Mucosa of descending colon (tissue), 3 donors: Measurements from ENCODE around the gene PLXNA2. TPM values are rescaled to one million over a fixed set of nuclear protein-coding genes. Genes with fewer than 3 reads are reported as not detected.

Source experiments
- ATAC-seq: fragments of 200-7000 bp; cut with Tn5 transposase; one replicate; pipeline ENCODE4 v1.9.1; 2020; ENCODE audit warnings: mild to moderate bottlenecking, moderate library complexity
- DNase-seq, 3 donors: peaks; one replicate each; pipeline ENCODE4 v3.0.0-alpha.2; 2020
- H3K36me3 ChIP-seq: fragments of 200-600 bp; one replicate; pipeline ENCODE4 v1.8.0; 2021; ENCODE audit warnings: low read depth, mild to moderate bottlenecking
- H3K4me1 ChIP-seq: fragments of 200-600 bp; one replicate; pipeline ENCODE4 v1.8.0; 2021; ENCODE audit warnings: low read depth, mild to moderate bottlenecking
- H3K4me3 ChIP-seq: fragments of 200-600 bp; one replicate; pipeline ENCODE4 v1.8.0; 2021; ENCODE audit warnings: mild to moderate bottlenecking
- H3K9me3 ChIP-seq: fragments of 200-600 bp; one replicate; pipeline ENCODE4 v1.8.0; 2021; ENCODE audit warnings: mild to moderate bottlenecking
- CTCF ChIP-seq: fragments of 200-600 bp; IDR thresholded peaks from one replicate; pipeline ENCODE4 v1.8.0; 2022; ENCODE audit warnings: antibody characterized with exemption, mild to moderate bottlenecking
- intact Hi-C, 2 donors: fragments of 100-400 bp; cut with DNase I in 1 of 2; cut with micrococcal nuclease in 1 of 2; formaldehyde crosslinking; loops; one replicate each; pipeline versions ENCODE4 v1.11.0 to v1.11.1; 2022; cut with DNase I, micrococcal nuclease
- total RNA-seq, 3 donors: library from RNA; stranded (reverse); fragmentation: NEBNext Ultra II Directional in 2 of 3; extraction: Animal tissue kit (Norgen Biotek cat#: 25700) in 2 of 3; gene quantifications; one replicate each; pipeline versions ENCODE4 v1.2.1 to v1.2.4, GENCODE V29; 2021 to 2023
- donor health status: DM: no; HTN: no; CAD: no; lungs with moderate emphysema.
- donor health status: DM: no; HTN: no; CAD: no.
- donor health status: DM: no; HTN: yes; CAD: no.

PLXNA2 gene
- total RNA-seq, 3 donors from 2014 or later, result 65.5 to 127 (median 70.6) TPM

DNA sequence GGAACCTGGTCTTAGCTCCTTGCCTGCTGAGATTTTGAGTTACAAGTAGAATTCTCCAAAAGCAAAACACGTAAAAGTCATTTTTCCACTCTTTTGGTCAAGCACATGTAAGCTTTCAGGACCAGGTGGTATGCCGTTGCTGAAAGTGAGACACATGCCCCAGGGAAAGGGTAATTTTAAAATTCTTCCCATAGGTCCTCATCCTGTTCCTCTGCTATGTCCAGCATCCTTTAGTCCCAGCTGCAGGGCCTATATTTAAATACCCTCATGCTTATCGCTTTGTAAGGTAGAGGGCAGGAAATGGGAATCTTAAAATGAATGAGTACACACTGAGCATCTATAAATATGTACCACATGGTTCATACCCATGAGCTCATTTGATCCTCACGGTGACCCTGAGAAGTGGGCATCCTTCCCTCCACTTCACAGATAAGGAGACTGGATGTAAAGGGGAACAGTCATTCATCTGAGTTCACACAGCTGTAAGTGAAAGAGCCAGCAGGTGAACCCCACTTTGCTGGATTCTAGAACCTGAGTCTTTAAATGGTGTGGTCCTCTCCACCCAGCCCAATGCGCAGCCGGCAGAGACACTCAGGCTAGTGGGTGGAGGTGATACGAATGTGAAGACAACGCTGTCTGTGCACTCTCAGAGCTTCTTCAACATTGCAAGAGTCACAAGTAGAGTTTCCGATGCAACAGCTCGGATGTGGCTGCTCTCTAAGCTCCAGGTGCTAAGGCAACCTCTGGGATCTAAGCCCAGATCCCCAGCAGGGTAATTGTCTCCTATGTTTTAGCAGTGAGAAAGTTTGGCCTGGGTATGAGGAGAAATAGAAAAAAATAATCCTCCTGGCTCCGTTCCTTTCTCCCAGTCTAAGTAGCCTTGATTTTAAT, 163.5 kb downstream of the PLXNA2 start:
- ATAC-seq (no peak), DNase-seq (no peak)
- no peak for TF ChIP-seq CTCF
- H3K4me1 ChIP-seq, result no peaks in the 10 kb centered on the region
- no peaks in the 10 kb centered on the region for H3K9me3 ChIP-seq
- H3K4me3 ChIP-seq, result no peak overlapping the region
- intact Hi-C loops, result no loop called here
- peaks cover 6% of the 10 kb centered on the region for H3K36me3 ChIP-seq

DNA sequence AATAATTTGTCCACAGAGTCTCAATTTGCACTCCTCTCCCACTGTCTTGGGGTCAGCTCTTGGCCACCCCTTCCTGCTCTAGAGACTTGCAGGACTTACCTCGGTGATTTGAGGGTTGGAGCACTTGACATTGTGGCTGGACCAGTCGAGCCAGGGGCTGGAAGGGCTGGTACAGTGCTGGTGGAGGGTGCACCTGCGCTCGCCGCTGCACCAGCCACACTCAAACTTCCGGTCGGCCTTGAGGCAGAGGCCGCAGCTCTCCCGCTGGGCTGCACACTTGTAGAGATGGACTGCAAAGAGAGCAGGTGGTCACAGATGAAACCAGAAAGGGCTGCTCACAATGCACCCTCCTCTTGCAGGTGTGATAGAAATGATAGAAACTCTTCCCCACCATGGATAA, 165.0 kb downstream of the PLXNA2 start:
- H3K4me3 ChIP-seq, result no peak overlapping the region
- H3K36me3 ChIP-seq, result peaks cover 6% of the 10 kb centered on the region
- intact Hi-C loops, result no loop called here
- H3K4me1 ChIP-seq, result no peaks in the 10 kb centered on the region
- DNase-seq (no peak), ATAC-seq (no peak)
- TF ChIP-seq CTCF, result no peak
- no peaks in the 10 kb centered on the region for H3K9me3 ChIP-seq

GRCh38 chr1:208078752-208079151, 165.4 kb downstream of the PLXNA2 start:
- no peaks in the 10 kb centered on the region for H3K9me3 ChIP-seq
- DNase-seq (no peak), ATAC-seq (no peak)
- H3K4me3 ChIP-seq, result no peak overlapping the region
- intact Hi-C loops, result no loop called here
- no peak for TF ChIP-seq CTCF
- H3K4me1 ChIP-seq, result no peaks in the 10 kb centered on the region
- H3K36me3 ChIP-seq, result peaks cover 6% of the 10 kb centered on the region

- DNase-seq (no peak), ATAC-seq (no peak)
- intact Hi-C loops, result no loop called here
- no peak overlapping the region for H3K4me3 ChIP-seq
- TF ChIP-seq CTCF, result no peak
- H3K4me1 ChIP-seq, result no peaks in the 10 kb centered on the region
- no peaks in the 10 kb centered on the region for H3K9me3 ChIP-seq
- peaks cover 11% of the 10 kb centered on the region for H3K36me3 ChIP-seq
Measured at GRCh38 chr1:208077232-208078075, 166.7 kb downstream of the PLXNA2 start.

GRCh38 chr1:208074353-208074752, 169.8 kb downstream of the PLXNA2 start:
- Histone ChIP-seq H3K9me3 (no peaks in the 10 kb centered on the region), H3K4me3 (no peak overlapping the region), H3K4me1 (no peaks in the 10 kb centered on the region), H3K36me3 (peaks cover 5% of the 10 kb centered on the region)
- DNase-seq (no peak), ATAC-seq (no peak)
- intact Hi-C loops, result no loop called here
- TF ChIP-seq CTCF, result no peak
